Smooth muscle cell (in vitro differentiated cells): ENCODE results near the gene PPP4R2. TPM values are rescaled to one million over a fixed set of nuclear protein-coding genes. Genes with fewer than 3 reads are reported as not detected.

Experiments used
- DNase-seq: peaks from one replicate; lab custom pipeline; 2025; ENCODE audit not compliant: unreplicated experiment; lab: John Stamatoyannopoulos, UW
- H2AFZ ChIP-seq: fragments of 200-600 bp; sonication (generic); 2 replicates; pipeline ENCODE4 v1.6.0; 2016; ENCODE audit warnings: antibody characterized with exemption, low read depth, mild to moderate bottlenecking
- H3F3A ChIP-seq: fragments of 200-600 bp; sonication (generic); 2 replicates; pipeline ENCODE4 v1.6.0; 2017; ENCODE audit warnings: antibody characterized with exemption, low read depth
- H3K27ac ChIP-seq: fragments of 200-600 bp; sonication (generic); 2 replicates; pipeline ENCODE4 v1.5.1; 2016; ENCODE audit warnings: low read depth, mild to moderate bottlenecking
- H3K27me3 ChIP-seq: fragments of 200-600 bp; sonication (generic); 2 replicates; pipeline ENCODE4 v1.6.1; 2016; ENCODE audit warnings: low read depth, mild to moderate bottlenecking
- H3K36me3 ChIP-seq: fragments of 200-600 bp; sonication (generic); 2 replicates; pipeline ENCODE4 v1.5.1; 2016; ENCODE audit warnings: low read depth
- H3K4me1 ChIP-seq: fragments of 200-600 bp; sonication (generic); 2 replicates; pipeline ENCODE4 v1.5.1; 2016; ENCODE audit warnings: low read depth
- H3K4me2 ChIP-seq: fragments of 200-600 bp; sonication (generic); 2 replicates; pipeline ENCODE4 v1.6.0; 2016; ENCODE audit warnings: mild to moderate bottlenecking
- H3K4me3 ChIP-seq: fragments of 200-600 bp; sonication (generic); 2 replicates; pipeline ENCODE4 v1.5.1; 2016; ENCODE audit warnings: mild to moderate bottlenecking
- H3K79me2 ChIP-seq: fragments of 200-600 bp; sonication (generic); 2 replicates; pipeline ENCODE4 v1.6.0; 2016; ENCODE audit warnings: low read depth, mild to moderate bottlenecking
- H3K9ac ChIP-seq: fragments of 200-600 bp; sonication (generic); 2 replicates; pipeline ENCODE4 v1.6.0; 2016; ENCODE audit warnings: low read depth
- H3K9me3 ChIP-seq: fragments of 200-600 bp; sonication (generic); replicated peaks from 2 replicates; pipeline ENCODE4 v1.5.1; 2016; ENCODE audit warnings: low read depth
- H4K20me1 ChIP-seq: fragments of 200-600 bp; sonication (generic); 2 replicates; pipeline ENCODE4 v1.6.0; 2016; ENCODE audit warnings: low read depth
- CTCF ChIP-seq: fragments of 200-600 bp; sonication (generic); IDR thresholded peaks from 2 replicates; pipeline ENCODE4 v1.5.1; 2017; ENCODE audit warnings: borderline replicate concordance, mild to moderate bottlenecking, antibody characterized with exemption; ENCODE audit not compliant: insufficient read depth, poor library complexity, severe bottlenecking
- whole genome bisulfite sequencing: methylation state at CpG from one replicate; pipeline ENCODE4 v1.1.7; 2016; ENCODE audit warnings: low lambda C conversion rate; 5-methylcytosine and 5-hydroxymethylcytosine counted together
- polyA plus RNA-seq: library from polyadenylated mRNA; unstranded; fragments of >200 nt; fragmentation: Nextera tagmentation; extraction: Ambion mirVana; gene quantifications from 2 replicates; pipeline ENCODE4 v1.2.1, GENCODE V29; 2016
- total RNA-seq: library from RNA; depleted of rRNA; stranded (reverse); fragments of >200 nt; gene quantifications from 2 replicates; pipeline ENCODE4 v1.2.3, GENCODE V29; 2014

PPP4R2 gene
- total and polyA plus RNA-seq, 2 experiments from 2014 or later: 34.6 to 52.2 TPM

GRCh38 chr3:73007992-73008712 lies 11.5 kb downstream of the PPP4R2 start:
- DNase-seq: no peak

GRCh38 chr3:73009008-73009407 lies 12.4 kb downstream of the PPP4R2 start:
- H3K36me3 ChIP-seq: no peaks in the 10 kb centered on the region
- H3K4me3 ChIP-seq: no peak overlapping the region
- DNase-seq: no peak
- no peaks in the 10 kb centered on the region for H3K9me3 ChIP-seq
- no peaks in the 10 kb centered on the region for H3F3A ChIP-seq
- H3K4me1 ChIP-seq: peaks cover 6% of the 10 kb centered on the region
- H3K9ac ChIP-seq: no peak overlapping the region
- H3K27me3 ChIP-seq: no peaks in the 10 kb centered on the region
- H2AFZ ChIP-seq: no peak overlapping the region
- no peak overlapping the region for H3K4me2 ChIP-seq
- 75% methylated on average over 4 of the region's 4 CpGs for WGBS
- H4K20me1 ChIP-seq: peaks cover 100% of the 10 kb centered on the region
- H3K27ac ChIP-seq: no peak overlapping the region
- no peaks in the 10 kb centered on the region for H3K79me2 ChIP-seq
- TF ChIP-seq CTCF: no peak

More at GRCh38 chr3:73007992-73008712, 11.5 kb downstream of the PPP4R2 start:
- 81% methylated on average over 6 of the region's 6 CpGs for WGBS
- H3K9ac ChIP-seq: no peak overlapping the region
- H3F3A ChIP-seq: peaks cover 3% of the 10 kb centered on the region
- no peaks in the 10 kb centered on the region for H3K9me3 ChIP-seq
- no peak overlapping the region for H3K4me3 ChIP-seq
- H3K36me3 ChIP-seq: no peaks in the 10 kb centered on the region
- peaks cover 100% of the 10 kb centered on the region for H4K20me1 ChIP-seq
- no peak overlapping the region for H2AFZ ChIP-seq
- no peak for TF ChIP-seq CTCF
- H3K4me2 ChIP-seq: no peak overlapping the region
- no peak overlapping the region for H3K27ac ChIP-seq
- H3K79me2 ChIP-seq: no peaks in the 10 kb centered on the region
- H3K27me3 ChIP-seq: no peaks in the 10 kb centered on the region
- H3K4me1 ChIP-seq: peaks cover 6% of the 10 kb centered on the region

- no peak overlapping the region for H2AFZ ChIP-seq
- no peaks in the 10 kb centered on the region for H3K9me3 ChIP-seq
- no peak for TF ChIP-seq CTCF
- H3K27ac ChIP-seq: no peak overlapping the region
- no peaks in the 10 kb centered on the region for H3F3A ChIP-seq
- peaks cover 6% of the 10 kb centered on the region for H3K4me1 ChIP-seq
- H3K36me3 ChIP-seq: no peaks in the 10 kb centered on the region
- no peak overlapping the region for H3K4me2 ChIP-seq
- no peak overlapping the region for H3K9ac ChIP-seq
- H3K79me2 ChIP-seq: no peaks in the 10 kb centered on the region
- H3K27me3 ChIP-seq: no peaks in the 10 kb centered on the region
- WGBS: 91% methylated on average over 3 of the region's 3 CpGs
- no peak for DNase-seq
- H4K20me1 ChIP-seq: peaks cover 100% of the 10 kb centered on the region
- no peak overlapping the region for H3K4me3 ChIP-seq
Measured at GRCh38 chr3:73009750-73010149, 13.1 kb downstream of the PPP4R2 start.

GRCh38 chr3:73010158-73010557 lies 13.5 kb downstream of the PPP4R2 start:
- H2AFZ ChIP-seq: no peak overlapping the region
- H3K36me3 ChIP-seq: no peaks in the 10 kb centered on the region
- no peak overlapping the region for H3K4me3 ChIP-seq
- no peaks in the 10 kb centered on the region for H3K79me2 ChIP-seq
- TF ChIP-seq CTCF: no peak
- H3K4me1 ChIP-seq: peaks cover 6% of the 10 kb centered on the region
- WGBS: 96% methylated on average over 6 of the region's 6 CpGs
- H3K9me3 ChIP-seq: no peaks in the 10 kb centered on the region
- H3K4me2 ChIP-seq: no peak overlapping the region
- no peaks in the 10 kb centered on the region for H3K27me3 ChIP-seq
- no peak for DNase-seq
- no peaks in the 10 kb centered on the region for H3F3A ChIP-seq
- H3K9ac ChIP-seq: no peak overlapping the region
- H3K27ac ChIP-seq: no peak overlapping the region
- peaks cover 100% of the 10 kb centered on the region for H4K20me1 ChIP-seq
